SK-N-SH (cell line): ENCODE data around the gene RPS6KC1. TPM values are rescaled to one million over a fixed set of nuclear protein-coding genes. Genes with fewer than 3 reads are reported as not detected.

Source experiments
- CTCF ChIA-PET: fragments of 300-600, 350-600 bp; formaldehyde crosslinking; extraction: SDS; loops from one replicate; lab custom pipeline; 2021; lab: Yijun Ruan, JAX
- POLR2A ChIA-PET: fragments of 350-600 bp; sonication (Branson Sonifier 250); formaldehyde crosslinking; extraction: SDS; loops from one replicate; lab custom pipeline; 2020; ENCODE audit warnings: antibody characterized with exemption, inconsistent platforms; lab: Yijun Ruan, JAX
- DNase-seq: peaks from one replicate; pipeline ENCODE4 v3.0.0; 2012
- H2AFZ ChIP-seq: fragments of 200-600 bp; sonication (generic); 2 replicates; pipeline ENCODE4 v1.8.1; 2016; ENCODE audit warnings: antibody characterized with exemption, mild to moderate bottlenecking, low read depth
- H3F3A ChIP-seq: fragments of 200-600 bp; sonication (generic); replicated peaks from 2 replicates; pipeline ENCODE3; 2016; ENCODE audit warnings: antibody characterized with exemption, mild to moderate bottlenecking; ENCODE audit not compliant: insufficient read depth
- H3K27ac ChIP-seq, 2 experiments: fragments of 200-500 bp in 1 of 2; fragments of 200-600 bp in 1 of 2; sonication (Bioruptor generic) in 1 of 2; sonication (generic), shearing (Covaris generic) in 1 of 2; 2 replicates each; pipeline versions ENCODE4 v1.5.1 to v1.6.1; 2014 to 2016; ENCODE audit warnings: low read depth in 2 of 2, inconsistent platforms in 1 of 2, low read length in 1 of 2, mild to moderate bottlenecking in 1 of 2, mixed read lengths in 1 of 2
- H3K27me3 ChIP-seq: fragments of 200-600 bp; sonication (generic), shearing (Covaris generic); 2 replicates; pipeline ENCODE4 v1.6.1; 2016; ENCODE audit warnings: mixed run types; ENCODE audit not compliant: insufficient read depth
- H3K36me3 ChIP-seq, 2 experiments: fragments of 200-500 bp in 1 of 2; fragments of 200-600 bp in 1 of 2; sonication (Bioruptor generic) in 1 of 2; sonication (generic) in 1 of 2; replicated peaks in 1 of 2; 2 replicates each; pipeline versions ENCODE3 to v1.5.1; 2014 to 2016; ENCODE audit warnings: low read length in 1 of 2, mild to moderate bottlenecking in 1 of 2; ENCODE audit not compliant: insufficient read depth in 2 of 2, control insufficient read depth in 1 of 2
- H3K4me1 ChIP-seq, 2 experiments: fragments of 200-500 bp in 1 of 2; fragments of 200-600 bp in 1 of 2; sonication (Bioruptor generic) in 1 of 2; sonication (generic), shearing (Covaris generic) in 1 of 2; 2 replicates each; pipeline versions ENCODE4 v1.5.1 to v1.6.1; 2014 to 2016; ENCODE audit warnings: low read depth in 1 of 2, low read length in 1 of 2, mixed run types in 1 of 2; ENCODE audit not compliant: insufficient read depth in 2 of 2, control insufficient read depth in 1 of 2
- H3K4me2 ChIP-seq: fragments of 200-600 bp; sonication (generic), shearing (Covaris generic); 2 replicates; pipeline ENCODE4 v1.6.1; 2017; ENCODE audit warnings: mixed run types
- H3K4me3 ChIP-seq, 2 experiments: fragments of 200-500 bp in 1 of 2; fragments of 200-600 bp in 1 of 2; sonication (Bioruptor generic) in 1 of 2; sonication (generic), shearing (Covaris generic) in 1 of 2; 2 replicates each; pipeline versions ENCODE4 v1.5.1 to v1.8.1; 2014 to 2016; ENCODE audit warnings: low read depth in 2 of 2, inconsistent platforms in 1 of 2, low read length in 1 of 2, mild to moderate bottlenecking in 1 of 2, mixed read lengths in 1 of 2, moderate library complexity in 1 of 2
- H3K79me2 ChIP-seq: fragments of 200-600 bp; sonication (generic); 2 replicates; pipeline ENCODE4 v1.8.1; 2017; ENCODE audit warnings: mild to moderate bottlenecking; ENCODE audit not compliant: insufficient read depth
- H3K9ac ChIP-seq: fragments of 200-600 bp; sonication (generic); 2 replicates; pipeline ENCODE4 v1.6.1; 2017; ENCODE audit warnings: mixed run types
- H3K9me2 ChIP-seq: fragments of 200-600 bp; sonication (generic); 2 replicates; pipeline ENCODE4 v1.6.1; 2017; ENCODE audit warnings: mixed run types
- H3K9me3 ChIP-seq: fragments of 200-600 bp; sonication (generic); 2 replicates; pipeline ENCODE4 v1.6.1; 2017; ENCODE audit warnings: mixed run types, mild to moderate bottlenecking, moderate library complexity
- H4K20me1 ChIP-seq: fragments of 200-600 bp; sonication (generic); 2 replicates; pipeline ENCODE4 v1.6.1; 2017; ENCODE audit warnings: mild to moderate bottlenecking, mixed run types; ENCODE audit not compliant: insufficient read depth
- CHD2 ChIP-seq: fragments of 150-350 bp; IDR thresholded peaks from 2 replicates; pipeline ENCODE4 v1.6.1; 2018; ENCODE audit warnings: low read length; ENCODE audit not compliant: partially characterized antibody
- FOXM1 ChIP-seq: IDR thresholded peaks from 2 replicates; pipeline ENCODE4 v1.4.0; 2012; ENCODE audit warnings: low read depth, mild to moderate bottlenecking
- GATA2 ChIP-seq: sonication (generic); formaldehyde crosslinking; IDR thresholded peaks from 2 replicates; pipeline ENCODE4 v1.5.0; 2020; ENCODE audit warnings: mild to moderate bottlenecking, missing genetic modification reagents
- JUND ChIP-seq: IDR thresholded peaks from 2 replicates; pipeline ENCODE4 v1.4.0; 2012
- MAX ChIP-seq: IDR thresholded peaks from 2 replicates; pipeline ENCODE4 v1.4.0; 2012; ENCODE audit warnings: low read depth
- NFIC ChIP-seq: IDR thresholded peaks from 2 replicates; pipeline ENCODE4 v1.4.0; 2012; ENCODE audit warnings: borderline replicate concordance
- POLR2AphosphoS5 ChIP-seq: IDR thresholded peaks from 2 replicates; pipeline ENCODE4 v1.6.1; 2012; ENCODE audit warnings: low read depth, low read length
- RCOR1 ChIP-seq: fragments of 150-350 bp; IDR thresholded peaks from 2 replicates; pipeline ENCODE4 v1.6.1; 2017; ENCODE audit warnings: antibody characterized with exemption, low read length
- RFX5 ChIP-seq: IDR thresholded peaks from 2 replicates; pipeline ENCODE4 v1.6.1; 2012; ENCODE audit warnings: mild to moderate bottlenecking, improper control_type of control experiment, low read length
- RXRA ChIP-seq: IDR thresholded peaks from 2 replicates; pipeline ENCODE4 v1.4.0; 2012; ENCODE audit warnings: low read depth, mild to moderate bottlenecking, borderline replicate concordance
- WGBS: methylation state at CpG from one replicate; pipeline ENCODE4 v1.1.6; 2017; ENCODE audit warnings: low lambda C conversion rate; 5-methylcytosine and 5-hydroxymethylcytosine counted together
- polyA plus RNA-seq, 3 experiments: library from polyadenylated mRNA; depleted of rRNA; stranded (reverse); fragments of >200 nt; gene quantifications; 2 replicates each; pipeline ENCODE4 v1.2.3, GENCODE V29; 2012
- TF ChIP-seq, protein P1 (sequence below): fragments of 150-350 bp; IDR thresholded peaks from 2 replicates; pipeline ENCODE4 v1.6.1; 2016; ENCODE audit warnings: mild to moderate bottlenecking, low read depth, low read length
- TF ChIP-seq, protein P2 (sequence below): IDR thresholded peaks from 2 replicates; pipeline ENCODE4; 2012

Gene RPS6KC1
- polyA plus RNA-seq, 1 of the 3 experiments (the other 2 are of a cell fraction), result 7.8 TPM

DNA sequence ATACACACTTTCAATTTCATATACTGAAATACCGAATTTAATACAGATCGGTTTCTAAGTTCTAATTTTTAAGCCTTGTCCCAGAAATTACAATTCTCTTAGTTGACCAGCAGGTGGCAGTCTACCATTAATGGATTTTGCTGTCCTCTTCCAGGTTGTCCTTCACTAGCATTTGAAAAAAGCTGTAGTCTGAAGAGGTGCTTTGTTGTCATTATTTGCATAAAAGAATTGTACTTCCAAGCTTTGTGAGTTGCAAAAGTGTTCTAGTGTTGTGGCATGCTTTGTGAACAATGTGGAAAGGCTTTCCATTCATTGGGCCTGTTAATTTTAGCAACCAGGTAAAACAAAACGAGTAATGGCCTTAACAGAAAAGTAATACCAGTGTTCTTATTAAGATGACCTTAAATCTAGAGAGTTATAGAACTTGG, 193.6 kb downstream of the RPS6KC1 start (continued):
- TF ChIP-seq RCOR1 (no peak), NFIC (no peak)

DNA sequence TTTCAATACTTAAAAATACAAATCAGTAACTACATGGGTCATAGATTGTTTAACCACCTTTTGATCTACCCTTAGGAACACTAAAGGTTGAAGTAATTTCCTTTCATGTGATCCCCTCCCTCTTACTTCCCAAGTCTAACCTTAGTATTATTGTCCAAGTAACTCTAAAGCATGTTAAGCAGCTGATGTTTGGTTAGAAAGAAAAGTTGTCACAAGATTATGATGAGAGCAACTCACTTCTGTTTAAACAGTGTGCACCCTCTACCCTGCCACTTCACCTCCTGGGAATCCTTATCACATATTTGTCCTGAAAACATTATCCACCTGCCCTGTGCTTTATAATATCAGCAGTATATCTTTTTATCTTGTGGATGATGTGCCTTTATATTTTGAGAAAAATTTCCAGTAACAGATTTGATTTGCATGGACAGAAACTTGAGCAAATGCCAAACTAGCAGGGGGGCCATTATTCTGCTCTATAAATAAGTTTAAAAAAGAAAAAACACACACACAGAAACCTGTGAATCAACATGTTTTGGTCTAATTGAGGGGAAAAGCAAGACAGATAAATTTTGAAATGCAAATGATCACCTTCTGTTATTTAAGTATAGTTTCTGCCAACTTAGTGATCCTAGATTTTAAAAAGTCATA, 194.3 kb downstream of the RPS6KC1 start:
- Histone ChIP-seq H3F3A (no peaks in the 10 kb centered on the region), H3K27me3 (no peaks in the 10 kb centered on the region), H3K4me2 (no peak overlapping the region), H3K36me3 (peaks cover 13 to 63% of the 10 kb centered on the region in 2 experiments), H3K79me2 (no peaks in the 10 kb centered on the region), H2AFZ (no peak overlapping the region), H3K9me3 (no peaks in the 10 kb centered on the region), H3K9ac (no peak overlapping the region), H4K20me1 (no peaks in the 10 kb centered on the region), H3K4me1 (no peaks in the 10 kb centered on the region; a peak in 2 of 4 replicates), H3K4me3 (no peak overlapping the region), H3K27ac (no peak overlapping the region), H3K9me2 (no peaks in the 10 kb centered on the region)
- ChIA-PET POLR2A (no interaction called here), CTCF (interaction anchor here (0.6 to 3.1 kb wide), 37 partner anchors 10 to 1087 kb away, joined by 3 to 18 read pairs (median 4); partner anchors contain the start of gene PROX1)
- no peak for DNase-seq
- no peak for TF ChIP-seq FOXM1
- TF ChIP-seq RCOR1, result no peak
- TF ChIP-seq RXRA, result no peak
- TF ChIP-seq CHD2, result no peak

DNA sequence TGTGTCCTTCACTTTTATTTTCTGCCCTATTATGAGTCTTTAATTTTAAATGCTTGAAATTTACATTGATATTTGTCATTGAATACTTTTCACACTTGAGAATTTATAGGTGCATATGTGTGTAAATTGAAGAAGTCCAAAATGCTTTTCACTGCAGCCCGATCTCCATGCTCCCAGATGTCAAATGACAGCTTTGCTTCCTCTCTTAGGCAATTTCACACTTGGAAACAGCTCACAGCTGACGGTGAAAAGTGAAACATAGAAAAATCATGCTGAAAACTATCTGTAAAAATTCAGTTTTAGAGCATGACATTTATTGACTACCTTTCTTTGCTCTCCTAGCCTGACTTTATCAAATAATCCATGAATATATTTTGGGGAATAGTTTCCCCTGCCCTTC, 196.0 kb downstream of the RPS6KC1 start:
- Histone ChIP-seq H3K4me1 (no peaks in the 10 kb centered on the region; a peak in 2 of 4 replicates), H3K27ac (no peak overlapping the region), H3K9ac (no peak overlapping the region), H3K36me3 (peaks cover 10 to 50% of the 10 kb centered on the region in 2 experiments), H3K9me3 (no peaks in the 10 kb centered on the region), H2AFZ (no peak overlapping the region), H3K4me3 (no peak overlapping the region), H3K79me2 (no peaks in the 10 kb centered on the region)
- DNase-seq, result no peak
- TF ChIP-seq MAX, result no peak
- TF ChIP-seq RFX5, result no peak
- TF ChIP-seq, protein P1, sequence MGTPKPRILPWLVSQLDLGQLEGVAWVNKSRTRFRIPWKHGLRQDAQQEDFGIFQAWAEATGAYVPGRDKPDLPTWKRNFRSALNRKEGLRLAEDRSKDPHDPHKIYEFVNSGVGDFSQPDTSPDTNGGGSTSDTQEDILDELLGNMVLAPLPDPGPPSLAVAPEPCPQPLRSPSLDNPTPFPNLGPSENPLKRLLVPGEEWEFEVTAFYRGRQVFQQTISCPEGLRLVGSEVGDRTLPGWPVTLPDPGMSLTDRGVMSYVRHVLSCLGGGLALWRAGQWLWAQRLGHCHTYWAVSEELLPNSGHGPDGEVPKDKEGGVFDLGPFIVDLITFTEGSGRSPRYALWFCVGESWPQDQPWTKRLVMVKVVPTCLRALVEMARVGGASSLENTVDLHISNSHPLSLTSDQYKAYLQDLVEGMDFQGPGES, result no peak
- TF ChIP-seq JUND, result no peak
- TF ChIP-seq GATA2, result no peak
- TF ChIP-seq RXRA, result no peak
- no peak for TF ChIP-seq NFIC
- TF ChIP-seq, protein P2, sequence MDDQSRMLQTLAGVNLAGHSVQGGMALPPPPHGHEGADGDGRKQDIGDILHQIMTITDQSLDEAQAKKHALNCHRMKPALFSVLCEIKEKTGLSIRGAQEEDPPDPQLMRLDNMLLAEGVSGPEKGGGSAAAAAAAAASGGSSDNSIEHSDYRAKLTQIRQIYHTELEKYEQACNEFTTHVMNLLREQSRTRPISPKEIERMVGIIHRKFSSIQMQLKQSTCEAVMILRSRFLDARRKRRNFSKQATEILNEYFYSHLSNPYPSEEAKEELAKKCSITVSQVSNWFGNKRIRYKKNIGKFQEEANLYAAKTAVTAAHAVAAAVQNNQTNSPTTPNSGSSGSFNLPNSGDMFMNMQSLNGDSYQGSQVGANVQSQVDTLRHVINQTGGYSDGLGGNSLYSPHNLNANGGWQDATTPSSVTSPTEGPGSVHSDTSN, result no peak
- no peak for TF ChIP-seq POLR2AphosphoS5
- TF ChIP-seq, all 33 proteins: peak for 0
- no peak overlapping the region for H3K4me2 ChIP-seq
- ChIA-PET POLR2A (no interaction called here), CTCF (interaction anchor here (0.8 to 2.2 kb wide), 4 partner anchors 8 to 1014 kb away, joined by 4 to 7 read pairs (median 4); no protein-coding TSS in a partner anchor)
- no peaks in the 10 kb centered on the region for H3K27me3 ChIP-seq
- WGBS, result 96% methylated on average over 2 of the region's 2 CpGs
- no peaks in the 10 kb centered on the region for H3F3A ChIP-seq
- H4K20me1 ChIP-seq, result no peaks in the 10 kb centered on the region
- no peaks in the 10 kb centered on the region for H3K9me2 ChIP-seq
